Fibroblast of villous mesenchyme (primary cell): Measurements from ENCODE around the gene PRICKLE4. TPM values are rescaled to one million over a fixed set of nuclear protein-coding genes. Genes with fewer than 3 reads are reported as not detected.
A peak's percentile ranks its signal among the peaks of the same experiment; 100 is the strongest.

Experiments used
- DNase-seq: peaks from one replicate; pipeline ENCODE4 v3.0.0-alpha.2; 2010; ENCODE audit warnings: low read depth
- H3K4me3 ChIP-seq: 2 replicates; pipeline ENCODE4 v1.5.1; 2011; ENCODE audit warnings: low read depth, mild to moderate bottlenecking, low read length
- total RNA-seq: library from RNA; depleted of rRNA; stranded (reverse); fragments of >200 nt; gene quantifications from 2 replicates; pipeline ENCODE4 v1.2.3, GENCODE V29; 2012
- TF ChIP-seq, protein P1 (sequence below): IDR thresholded peaks from 2 replicates; pipeline ENCODE4 v1.5.1; 2012; ENCODE audit warnings: low read depth, mild to moderate bottlenecking, low read length; ENCODE audit not compliant: insufficient read depth

The PRICKLE4 gene
- total RNA-seq, 1 donor: 0.86 TPM

- no peak overlapping the region for H3K4me3 ChIP-seq
- no peak for DNase-seq
- TF ChIP-seq, protein P1, sequence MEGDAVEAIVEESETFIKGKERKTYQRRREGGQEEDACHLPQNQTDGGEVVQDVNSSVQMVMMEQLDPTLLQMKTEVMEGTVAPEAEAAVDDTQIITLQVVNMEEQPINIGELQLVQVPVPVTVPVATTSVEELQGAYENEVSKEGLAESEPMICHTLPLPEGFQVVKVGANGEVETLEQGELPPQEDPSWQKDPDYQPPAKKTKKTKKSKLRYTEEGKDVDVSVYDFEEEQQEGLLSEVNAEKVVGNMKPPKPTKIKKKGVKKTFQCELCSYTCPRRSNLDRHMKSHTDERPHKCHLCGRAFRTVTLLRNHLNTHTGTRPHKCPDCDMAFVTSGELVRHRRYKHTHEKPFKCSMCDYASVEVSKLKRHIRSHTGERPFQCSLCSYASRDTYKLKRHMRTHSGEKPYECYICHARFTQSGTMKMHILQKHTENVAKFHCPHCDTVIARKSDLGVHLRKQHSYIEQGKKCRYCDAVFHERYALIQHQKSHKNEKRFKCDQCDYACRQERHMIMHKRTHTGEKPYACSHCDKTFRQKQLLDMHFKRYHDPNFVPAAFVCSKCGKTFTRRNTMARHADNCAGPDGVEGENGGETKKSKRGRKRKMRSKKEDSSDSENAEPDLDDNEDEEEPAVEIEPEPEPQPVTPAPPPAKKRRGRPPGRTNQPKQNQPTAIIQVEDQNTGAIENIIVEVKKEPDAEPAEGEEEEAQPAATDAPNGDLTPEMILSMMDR: no peak
Measured at GRCh38 chr6:41783106-41783780, 2.7 kb downstream of the PRICKLE4 start.

DNA sequence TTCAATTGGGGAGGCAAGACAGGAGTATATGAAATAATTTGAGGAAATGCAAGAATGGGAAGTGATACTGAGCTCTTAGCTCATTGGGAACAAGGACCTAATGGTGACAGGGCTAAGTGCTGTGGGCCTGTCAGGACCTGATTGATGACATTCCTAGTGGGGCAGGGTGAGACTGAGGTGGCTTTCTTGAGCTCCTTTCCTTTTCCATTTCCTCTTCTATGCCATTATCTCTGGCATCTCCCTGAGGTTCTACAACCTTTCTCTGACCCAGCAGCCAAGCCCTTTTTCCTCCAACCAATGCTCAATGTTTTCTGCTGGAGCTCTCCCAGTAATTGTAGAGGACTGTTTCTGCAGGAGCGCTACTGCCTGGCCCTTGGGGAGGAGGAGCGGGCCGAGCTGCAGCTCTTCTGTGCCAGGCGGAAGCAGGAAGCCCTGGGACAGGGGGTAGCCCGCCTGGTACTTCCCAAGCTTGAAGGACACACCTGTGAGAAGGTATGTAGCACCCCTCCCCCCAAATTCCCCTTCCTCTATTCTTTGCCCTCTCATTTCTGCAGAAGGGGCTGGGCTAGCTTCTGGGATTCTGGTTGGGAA lies 4.1 kb downstream of the PRICKLE4 start:
- no peak overlapping the region for H3K4me3 ChIP-seq
- no peak for DNase-seq
- TF ChIP-seq, protein P1: no peak

GRCh38 chr6:41785254-41785653 lies 4.7 kb downstream of the PRICKLE4 start:
- H3K4me3 ChIP-seq: no peak overlapping the region
- TF ChIP-seq, protein P1: no peak
- DNase-seq: no peak

DNA sequence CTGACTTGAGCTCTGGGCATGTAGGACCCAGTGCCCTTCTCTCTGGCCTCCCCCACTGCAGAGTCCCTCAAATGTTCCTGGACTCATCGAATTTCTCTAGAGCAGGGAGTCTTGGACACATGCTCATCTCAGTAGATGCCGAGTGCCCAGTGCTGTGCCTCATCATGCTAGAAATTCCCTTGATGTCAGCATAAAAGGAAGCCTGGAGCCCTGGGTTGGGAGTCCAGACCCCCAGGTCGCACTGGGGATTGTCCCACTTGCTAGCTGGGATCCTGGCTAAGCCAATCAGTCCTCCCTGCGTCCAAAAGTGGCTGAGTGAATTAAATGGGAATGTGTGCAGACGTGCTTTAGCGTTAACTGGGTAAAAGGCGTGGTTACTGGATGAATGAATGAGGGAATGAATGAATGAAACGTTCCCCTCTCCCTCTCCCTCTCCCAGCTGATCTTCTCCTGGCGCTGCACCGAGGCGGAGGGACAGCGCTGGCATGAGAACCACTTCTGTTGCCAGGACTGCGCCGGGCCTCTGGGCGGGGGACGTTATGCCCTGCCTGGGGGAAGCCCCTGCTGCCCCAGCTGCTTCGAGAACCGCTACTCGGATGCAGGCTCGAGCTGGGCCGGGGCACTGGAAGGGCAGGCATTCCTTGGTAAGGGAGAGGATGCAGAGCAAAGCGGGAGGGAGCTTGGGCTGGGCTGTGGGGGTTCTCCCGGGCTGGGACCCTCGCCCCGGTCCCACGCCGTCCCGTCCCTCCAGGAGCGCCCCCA lies 5.3 kb downstream of the PRICKLE4 start:
- DNase-seq: peak; percentile 17
- TF ChIP-seq, protein P1: no peak
- H3K4me3 ChIP-seq: peak overlapping the region; percentile 96

- peak overlapping the region; percentile 96 for H3K4me3 ChIP-seq
- TF ChIP-seq, protein P1: peak; percentile 68
- peak; percentile 81 for DNase-seq
Measured at GRCh38 chr6:41786451-41787218, 6.1 kb downstream of the PRICKLE4 start.

GRCh38 chr6:41787219-41787917 lies 6.8 kb downstream of the PRICKLE4 start, which contains the start of gene TOMM6:
Gene TOMM6, plus strand, starts transcription at chr6:41787694. Its CDS starts 4 bp downstream, at chr6:41787698.
- peak within 1 kb of the TSS; percentile 96 for H3K4me3 ChIP-seq
- TF ChIP-seq, protein P1: peak; percentile 70
- DNase-seq: peak; percentile 96
